ENCODE data around the gene PRKAG2.

Gene PRKAG2

GRCh38 chr7:151839451-151839921 is 37.4 kb downstream of the PRKAG2 start:
- TF ChIP-seq Cebpa-rat (IDR thresholded peaks at IDR 0.05) = no peak
- peak overlapping the region; percentile 88 to 98 (median 96) for H3K4me2 ChIP-seq
- H4K20me1 ChIP-seq = no peaks in the 10 kb centered on the region
- no peaks in the 10 kb centered on the region for H3K27me3 ChIP-seq
- peak overlapping the region; percentile 19 to 76 (median 68); a peak in 21 of 22 replicates for H3K9ac ChIP-seq
- peaks cover 56 to 70% (median 63%) of the 10 kb centered on the region in 10 experiments for H3K4me1 ChIP-seq
- no peaks in the 10 kb centered on the region for H3K36me3 ChIP-seq
- H3K4me3 ChIP-seq = peak overlapping the region; percentile 26 to 60 (median 47); a peak in 18 of 20 replicates
- H3K27ac ChIP-seq = peak overlapping the region; percentile 8 to 85 (median 74); a peak in 20 of 22 replicates
- no peaks in the 10 kb centered on the region for H3K9me3 ChIP-seq (replicated peaks in 1 of 11)

GRCh38 chr7:151838861-151839381 is 38.0 kb downstream of the PRKAG2 start:
- H3K27ac ChIP-seq = peak overlapping the region; percentile 18 to 85 (median 74); a peak in 21 of 22 replicates
- H3K4me3 ChIP-seq = peak overlapping the region; percentile 33 to 60 (median 47); a peak in 19 of 20 replicates
- no peaks in the 10 kb centered on the region for H3K27me3 ChIP-seq
- H3K4me2 ChIP-seq = peak overlapping the region; percentile 88 to 98 (median 96)
- no peaks in the 10 kb centered on the region for H3K9me3 ChIP-seq (replicated peaks in 1 of 11)
- no peaks in the 10 kb centered on the region for H3K36me3 ChIP-seq
- peak overlapping the region; percentile 40 to 76 (median 68); a peak in 21 of 22 replicates for H3K9ac ChIP-seq
- peaks cover 56 to 64% (median 61%) of the 10 kb centered on the region in 10 experiments for H3K4me1 ChIP-seq
- H4K20me1 ChIP-seq = no peaks in the 10 kb centered on the region
- TF ChIP-seq Cebpa-rat (IDR thresholded peaks at IDR 0.05) = no peak

- peak overlapping the region; percentile 40 to 76 (median 68); a peak in 21 of 22 replicates for H3K9ac ChIP-seq
- peak overlapping the region in 9 of 10 experiments; percentile 33 to 60 (median 48); a peak in 12 of 20 replicates for H3K4me3 ChIP-seq
- H3K36me3 ChIP-seq = no peaks in the 10 kb centered on the region
- peak overlapping the region; percentile 18 to 85 (median 74); a peak in 21 of 22 replicates for H3K27ac ChIP-seq
- no peak for TF ChIP-seq Cebpa-rat (IDR thresholded peaks at IDR 0.05)
- peaks cover 50 to 64% (median 58%) of the 10 kb centered on the region in 10 experiments for H3K4me1 ChIP-seq
- peaks cover 0 to 4% (median 0%) of the 10 kb centered on the region in 11 experiments; a peak in 1 of 22 replicates for H4K20me1 ChIP-seq
- peak overlapping the region; percentile 88 to 98 (median 96) for H3K4me2 ChIP-seq
- H3K9me3 ChIP-seq (replicated peaks in 1 of 11) = no peaks in the 10 kb centered on the region
- H3K27me3 ChIP-seq = no peaks in the 10 kb centered on the region
Observed at GRCh38 chr7:151838072-151838471, 38.8 kb downstream of the PRKAG2 start.

GRCh38 chr7:151837285-151838042 is 39.5 kb downstream of the PRKAG2 start:
- H3K9me3 ChIP-seq (replicated peaks in 1 of 11) = no peaks in the 10 kb centered on the region
- H3K27me3 ChIP-seq = no peaks in the 10 kb centered on the region
- TF ChIP-seq Cebpa-rat (IDR thresholded peaks at IDR 0.05) = no peak
- no peaks in the 10 kb centered on the region for H3K36me3 ChIP-seq
- peak overlapping the region; percentile 18 to 85 (median 74); a peak in 21 of 22 replicates for H3K27ac ChIP-seq
- peak overlapping the region; percentile 88 to 98 (median 96) for H3K4me2 ChIP-seq
- peak overlapping the region; percentile 40 to 76 (median 68); a peak in 20 of 22 replicates for H3K9ac ChIP-seq
- H3K4me1 ChIP-seq = peaks cover 50 to 64% (median 58%) of the 10 kb centered on the region in 10 experiments
- H3K4me3 ChIP-seq = peak overlapping the region in 5 of 10 experiments; percentile 20 to 60 (median 37); a peak in 5 of 20 replicates
- peaks cover 0 to 5% (median 0%) of the 10 kb centered on the region in 11 experiments; a peak in 1 of 22 replicates for H4K20me1 ChIP-seq

- Histone ChIP-seq H3K36me3 (no peaks in the 10 kb centered on the region), H3K9me3 (replicated peaks in 1 of 11) (no peaks in the 10 kb centered on the region), H3K27me3 (no peaks in the 10 kb centered on the region), H4K20me1 (peaks cover 0 to 5% (median 0%) of the 10 kb centered on the region in 11 experiments; a peak in 1 of 22 replicates), H3K9ac (peak overlapping the region in 8 of 11 experiments; percentile 40 to 76 (median 69); a peak in 9 of 22 replicates), H3K4me1 (peaks cover 50 to 64% (median 58%) of the 10 kb centered on the region in 10 experiments), H3K4me3 (no peak overlapping the region), H3K4me2 (peak overlapping the region; percentile 88 to 98 (median 96); a peak in 21 of 22 replicates), H3K27ac (peak overlapping the region in 6 of 11 experiments; percentile 14 to 85 (median 73); a peak in 7 of 22 replicates)
- no peak for TF ChIP-seq Cebpa-rat (IDR thresholded peaks at IDR 0.05)
Observed at GRCh38 chr7:151836927-151837205, 40.0 kb downstream of the PRKAG2 start.

- no peak for TF ChIP-seq Cebpa-rat (IDR thresholded peaks at IDR 0.05)
- Histone ChIP-seq H3K4me3 (no peak overlapping the region), H3K4me2 (peak overlapping the region; percentile 88 to 98 (median 96); a peak in 16 of 22 replicates), H3K27me3 (no peaks in the 10 kb centered on the region), H4K20me1 (peaks cover 0 to 5% (median 0%) of the 10 kb centered on the region in 11 experiments; a peak in 1 of 22 replicates), H3K9me3 (replicated peaks in 1 of 11) (no peaks in the 10 kb centered on the region), H3K4me1 (peaks cover 50 to 60% (median 54%) of the 10 kb centered on the region in 10 experiments), H3K9ac (peak overlapping the region in 8 of 11 experiments; percentile 40 to 76 (median 69); a peak in 8 of 22 replicates), H3K36me3 (no peaks in the 10 kb centered on the region), H3K27ac (peak overlapping the region in 5 of 11 experiments; percentile 5 to 85 (median 23); a peak in 9 of 22 replicates)
Observed at GRCh38 chr7:151836191-151836926, 40.6 kb downstream of the PRKAG2 start.

- Histone ChIP-seq H3K9ac (no peak overlapping the region), H3K9me3 (replicated peaks in 1 of 11) (no peaks in the 10 kb centered on the region), H3K27me3 (no peaks in the 10 kb centered on the region), H3K4me3 (no peak overlapping the region), H3K4me1 (peaks cover 44 to 53% (median 47%) of the 10 kb centered on the region in 10 experiments), H3K27ac (no peak overlapping the region), H4K20me1 (peaks cover 0 to 5% (median 0%) of the 10 kb centered on the region in 11 experiments; a peak in 1 of 22 replicates), H3K4me2 (peak overlapping the region in 2 of 11 experiments; percentile 0 to 88; a peak in 1 of 22 replicates), H3K36me3 (no peaks in the 10 kb centered on the region)
- no peak for TF ChIP-seq Cebpa-rat (IDR thresholded peaks at IDR 0.05)
Observed at GRCh38 chr7:151835636-151836035, 41.3 kb downstream of the PRKAG2 start.

- Histone ChIP-seq H3K9me3 (replicated peaks in 1 of 11) (no peaks in the 10 kb centered on the region), H3K9ac (no peak overlapping the region), H3K27me3 (no peaks in the 10 kb centered on the region), H3K4me2 (no peak overlapping the region), H4K20me1 (peaks cover 0 to 5% (median 0%) of the 10 kb centered on the region in 11 experiments; a peak in 1 of 22 replicates), H3K4me3 (no peak overlapping the region), H3K4me1 (peaks cover 32 to 41% (median 37%) of the 10 kb centered on the region in 10 experiments), H3K36me3 (no peaks in the 10 kb centered on the region), H3K27ac (no peak overlapping the region)
- TF ChIP-seq Cebpa-rat (IDR thresholded peaks at IDR 0.05) = no peak
Observed at GRCh38 chr7:151834271-151835035, 42.5 kb downstream of the PRKAG2 start.

Data from BLaER1 treated with 17β-estradiol and CSF1 and Interleukin-3, amounts not matched to agents 10 nM and 100 nM (cell line).